ENCODE results near the gene FKBP1B.
"Not testable (repeated sequence)": the region's sequence is repeated elsewhere in the genome, so short reads cannot be mapped to it uniquely, and the experiment has no call there.

GRCh38 chr2:24100732-24101131 lies 51.2 kb downstream of the FKBP1B start:
- TF ChIP-seq POLR2AphosphoS5 (IDR thresholded peaks at IDR 0.05; ENCODE audit: borderline replicate concordance, low read depth, low read length); EZH2 (IDR thresholded peaks at IDR 0.05); FOXP2 (optimal IDR thresholded peaks at IDR 0.05; ENCODE audit: control extremely low read depth, extremely low read length, insufficient read depth): not testable (repeated sequence)
